SK-N-SH (cell line): ENCODE data around the gene SGPP1. TPM values are rescaled to one million over a fixed set of nuclear protein-coding genes. Genes with fewer than 3 reads are reported as not detected.

ENCODE experiments used
- CTCF ChIA-PET: fragments of 300-600, 350-600 bp; formaldehyde crosslinking; extraction: SDS; loops from one replicate; lab custom pipeline; 2021; lab: Yijun Ruan, JAX
- POLR2A ChIA-PET: fragments of 350-600 bp; sonication (Branson Sonifier 250); formaldehyde crosslinking; extraction: SDS; loops from one replicate; lab custom pipeline; 2020; ENCODE audit warnings: antibody characterized with exemption, inconsistent platforms; lab: Yijun Ruan, JAX
- DNase-seq: peaks from one replicate; pipeline ENCODE4 v3.0.0; 2012
- H2AFZ ChIP-seq: fragments of 200-600 bp; sonication (generic); 2 replicates; pipeline ENCODE4 v1.8.1; 2016; ENCODE audit warnings: antibody characterized with exemption, mild to moderate bottlenecking, low read depth
- H3F3A ChIP-seq: fragments of 200-600 bp; sonication (generic); replicated peaks from 2 replicates; pipeline ENCODE3; 2016; ENCODE audit warnings: antibody characterized with exemption, mild to moderate bottlenecking; ENCODE audit not compliant: insufficient read depth
- H3K27ac ChIP-seq, 2 experiments: fragments of 200-500 bp in 1 of 2; fragments of 200-600 bp in 1 of 2; sonication (Bioruptor generic) in 1 of 2; sonication (generic), shearing (Covaris generic) in 1 of 2; 2 replicates each; pipeline versions ENCODE4 v1.5.1 to v1.6.1; 2014 to 2016; ENCODE audit warnings: low read depth in 2 of 2, inconsistent platforms in 1 of 2, low read length in 1 of 2, mild to moderate bottlenecking in 1 of 2, mixed read lengths in 1 of 2
- H3K27me3 ChIP-seq: fragments of 200-600 bp; sonication (generic), shearing (Covaris generic); 2 replicates; pipeline ENCODE4 v1.6.1; 2016; ENCODE audit warnings: mixed run types; ENCODE audit not compliant: insufficient read depth
- H3K36me3 ChIP-seq, 2 experiments: fragments of 200-500 bp in 1 of 2; fragments of 200-600 bp in 1 of 2; sonication (Bioruptor generic) in 1 of 2; sonication (generic) in 1 of 2; replicated peaks in 1 of 2; 2 replicates each; pipeline versions ENCODE3 to v1.5.1; 2014 to 2016; ENCODE audit warnings: low read length in 1 of 2, mild to moderate bottlenecking in 1 of 2; ENCODE audit not compliant: insufficient read depth in 2 of 2, control insufficient read depth in 1 of 2
- H3K4me1 ChIP-seq, 2 experiments: fragments of 200-500 bp in 1 of 2; fragments of 200-600 bp in 1 of 2; sonication (Bioruptor generic) in 1 of 2; sonication (generic), shearing (Covaris generic) in 1 of 2; 2 replicates each; pipeline versions ENCODE4 v1.5.1 to v1.6.1; 2014 to 2016; ENCODE audit warnings: low read depth in 1 of 2, low read length in 1 of 2, mixed run types in 1 of 2; ENCODE audit not compliant: insufficient read depth in 2 of 2, control insufficient read depth in 1 of 2
- H3K4me2 ChIP-seq: fragments of 200-600 bp; sonication (generic), shearing (Covaris generic); 2 replicates; pipeline ENCODE4 v1.6.1; 2017; ENCODE audit warnings: mixed run types
- H3K4me3 ChIP-seq, 2 experiments: fragments of 200-500 bp in 1 of 2; fragments of 200-600 bp in 1 of 2; sonication (Bioruptor generic) in 1 of 2; sonication (generic), shearing (Covaris generic) in 1 of 2; 2 replicates each; pipeline versions ENCODE4 v1.5.1 to v1.8.1; 2014 to 2016; ENCODE audit warnings: low read depth in 2 of 2, inconsistent platforms in 1 of 2, low read length in 1 of 2, mild to moderate bottlenecking in 1 of 2, mixed read lengths in 1 of 2, moderate library complexity in 1 of 2
- H3K79me2 ChIP-seq: fragments of 200-600 bp; sonication (generic); 2 replicates; pipeline ENCODE4 v1.8.1; 2017; ENCODE audit warnings: mild to moderate bottlenecking; ENCODE audit not compliant: insufficient read depth
- H3K9ac ChIP-seq: fragments of 200-600 bp; sonication (generic); 2 replicates; pipeline ENCODE4 v1.6.1; 2017; ENCODE audit warnings: mixed run types
- H3K9me2 ChIP-seq: fragments of 200-600 bp; sonication (generic); 2 replicates; pipeline ENCODE4 v1.6.1; 2017; ENCODE audit warnings: mixed run types
- H3K9me3 ChIP-seq: fragments of 200-600 bp; sonication (generic); 2 replicates; pipeline ENCODE4 v1.6.1; 2017; ENCODE audit warnings: mixed run types, mild to moderate bottlenecking, moderate library complexity
- H4K20me1 ChIP-seq: fragments of 200-600 bp; sonication (generic); 2 replicates; pipeline ENCODE4 v1.6.1; 2017; ENCODE audit warnings: mild to moderate bottlenecking, mixed run types; ENCODE audit not compliant: insufficient read depth
- CHD2 ChIP-seq: fragments of 150-350 bp; IDR thresholded peaks from 2 replicates; pipeline ENCODE4 v1.6.1; 2018; ENCODE audit warnings: low read length; ENCODE audit not compliant: partially characterized antibody
- FOXJ3 ChIP-seq: sonication (generic); formaldehyde crosslinking; IDR thresholded peaks from 2 replicates; pipeline ENCODE4 v1.5.1; 2020; ENCODE audit warnings: mild to moderate bottlenecking, missing genetic modification reagents
- FOXM1 ChIP-seq: IDR thresholded peaks from 2 replicates; pipeline ENCODE4 v1.4.0; 2012; ENCODE audit warnings: low read depth, mild to moderate bottlenecking
- GATA2 ChIP-seq: sonication (generic); formaldehyde crosslinking; IDR thresholded peaks from 2 replicates; pipeline ENCODE4 v1.5.0; 2020; ENCODE audit warnings: mild to moderate bottlenecking, missing genetic modification reagents
- NFIC ChIP-seq: IDR thresholded peaks from 2 replicates; pipeline ENCODE4 v1.4.0; 2012; ENCODE audit warnings: borderline replicate concordance
- PBX3 ChIP-seq: IDR thresholded peaks from 2 replicates; pipeline ENCODE4; 2012
- RCOR1 ChIP-seq: fragments of 150-350 bp; IDR thresholded peaks from 2 replicates; pipeline ENCODE4 v1.6.1; 2017; ENCODE audit warnings: antibody characterized with exemption, low read length
- REST ChIP-seq: IDR thresholded peaks from 2 replicates; pipeline ENCODE4 v1.6.1; 2012; ENCODE audit warnings: mild to moderate bottlenecking, low read depth, low read length, moderate library complexity
- RFX5 ChIP-seq: IDR thresholded peaks from 2 replicates; pipeline ENCODE4 v1.6.1; 2012; ENCODE audit warnings: mild to moderate bottlenecking, improper control_type of control experiment, low read length
- USF2 ChIP-seq: fragments of 150-350 bp; IDR thresholded peaks from 2 replicates; pipeline ENCODE4 v1.6.1; 2017; ENCODE audit warnings: antibody characterized with exemption, low read length, low read depth, borderline replicate concordance
- WGBS: methylation state at CpG from one replicate; pipeline ENCODE4 v1.1.6; 2017; ENCODE audit warnings: low lambda C conversion rate; 5-methylcytosine and 5-hydroxymethylcytosine counted together
- polyA plus RNA-seq, 3 experiments: library from polyadenylated mRNA; depleted of rRNA; stranded (reverse); fragments of >200 nt; gene quantifications; 2 replicates each; pipeline ENCODE4 v1.2.3, GENCODE V29; 2012

The SGPP1 gene
- polyA plus RNA-seq, 1 of the 3 experiments (the other 2 are of a cell fraction) = 8.4 TPM

GRCh38 chr14:63659726-63660125 is 68.1 kb downstream of the SGPP1 start:
- H3K4me2 ChIP-seq = no peak overlapping the region
- H3K27me3 ChIP-seq = no peaks in the 10 kb centered on the region
- no peak overlapping the region for H3K27ac ChIP-seq
- no peak for TF ChIP-seq RCOR1
- no peak for TF ChIP-seq CHD2
- TF ChIP-seq NFIC = no peak
- no peak for TF ChIP-seq PBX3
- no peak for TF ChIP-seq FOXJ3
- no peak for TF ChIP-seq RFX5
- TF ChIP-seq USF2 = no peak
- no peak for TF ChIP-seq FOXM1
- TF ChIP-seq REST = no peak
- no peaks in the 10 kb centered on the region for H4K20me1 ChIP-seq
- DNase-seq = no peak
- no peak overlapping the region for H2AFZ ChIP-seq
- H3K9ac ChIP-seq = no peak overlapping the region
- peaks cover 0 to 5% of the 10 kb centered on the region in 2 experiments; a peak in 1 of 4 replicates for H3K4me1 ChIP-seq
- no peaks in the 10 kb centered on the region for H3K36me3 ChIP-seq
- no peak overlapping the region for H3K4me3 ChIP-seq
- WGBS = 95% methylated on average over 4 of the region's 4 CpGs
- no peaks in the 10 kb centered on the region for H3F3A ChIP-seq
- ChIA-PET CTCF (interaction anchor here (0.7 kb wide), 1 partner anchor 130 kb away, joined by 3 read pairs; no protein-coding TSS in a partner anchor), POLR2A (no interaction called here)
- no peaks in the 10 kb centered on the region for H3K9me3 ChIP-seq
- no peaks in the 10 kb centered on the region for H3K9me2 ChIP-seq
- H3K79me2 ChIP-seq = no peaks in the 10 kb centered on the region

GRCh38 chr14:63656194-63656593 is 71.7 kb downstream of the SGPP1 start:
- peaks cover 5% of the 10 kb centered on the region for H3F3A ChIP-seq
- DNase-seq = no peak
- H3K9me2 ChIP-seq = no peaks in the 10 kb centered on the region
- POLR2A ChIA-PET = no interaction called here
- H3K27ac ChIP-seq = no peak overlapping the region
- no peaks in the 10 kb centered on the region for H3K27me3 ChIP-seq
- H3K4me2 ChIP-seq = no peak overlapping the region
- no peak overlapping the region for H3K4me3 ChIP-seq
- CTCF ChIA-PET = interaction anchor here (0.5 kb wide), 1 partner anchor 54 kb away, joined by 3 read pairs; no protein-coding TSS in a partner anchor
- H3K36me3 ChIP-seq = no peaks in the 10 kb centered on the region
- H3K79me2 ChIP-seq = no peaks in the 10 kb centered on the region
- 82% methylated on average over 4 of the region's 4 CpGs for WGBS
- TF ChIP-seq CHD2 (no peak), GATA2 (CRISPR knock-in tag) (no peak)
- TF ChIP-seq, all 33 proteins: peak for 0
- Histone ChIP-seq H2AFZ (no peak overlapping the region), H3K4me1 (no peaks in the 10 kb centered on the region), H4K20me1 (no peaks in the 10 kb centered on the region), H3K9me3 (no peaks in the 10 kb centered on the region), H3K9ac (no peak overlapping the region)
